Endothelial cell of umbilical vein (primary cell): ENCODE results near the gene FAM219B. TPM values are rescaled to one million over a fixed set of nuclear protein-coding genes. Genes with fewer than 3 reads are reported as not detected.

Experiments used
- BruUV-seq: library from RNA; stranded (reverse); fragments of 400-500 nt; replicated peaks from 2 replicates; lab custom pipeline; 2021; lab: Mats Ljungman, UMichigan
- CTCF ChIA-PET: fragments of 300-600, 350-600 bp; sonication (Branson Sonifier 250); formaldehyde crosslinking; loops from one replicate; lab custom pipeline; 2021; ENCODE audit warnings: antibody characterized with exemption, inconsistent platforms; lab: Charles Lee
- POLR2A ChIA-PET: fragments of 300-600, 350-600 bp; sonication (Branson Sonifier 250); formaldehyde crosslinking; loops from one replicate; lab custom pipeline; 2021; ENCODE audit warnings: antibody characterized with exemption, inconsistent platforms; lab: Charles Lee
- DNase-seq: peaks from one replicate; pipeline ENCODE4 v3.0.0-alpha.2; 2011; ENCODE audit warnings: low read depth, low spot score
- FAIRE-seq: peaks from 2 replicates; lab custom pipeline; 2011; peaks lifted over from hg19 to GRCh38; lab: Jason Lieb, UNC
- H2AFZ ChIP-seq: 2 replicates; pipeline ENCODE4 v1.6.0; 2012; ENCODE audit warnings: low read depth, low read length, control low read depth, inconsistent platforms
- H3K27ac ChIP-seq: 2 replicates; pipeline ENCODE4 v1.5.1; 2011; ENCODE audit warnings: low read depth, mild to moderate bottlenecking, control low read depth, low read length, moderate library complexity; ENCODE audit not compliant: insufficient read depth
- H3K27me3 ChIP-seq, 2 experiments: 2 replicates each; pipeline versions ENCODE4 v1.6.0 to v1.6.1; 2011; ENCODE audit warnings: low read length in 2 of 2, mixed read lengths in 1 of 2; ENCODE audit not compliant: control insufficient read depth in 2 of 2, insufficient read depth in 2 of 2
- H3K36me3 ChIP-seq, 2 experiments: 2 replicates in 1 of 2; 3 replicates in 1 of 2; pipeline ENCODE4 v1.5.1; 2011; ENCODE audit warnings: low read length in 2 of 2, mild to moderate bottlenecking in 1 of 2, moderate library complexity in 1 of 2; ENCODE audit not compliant: control insufficient read depth in 2 of 2, insufficient read depth in 2 of 2; ENCODE audit errors: extremely low read depth in 1 of 2
- H3K4me1 ChIP-seq: 3 replicates; pipeline ENCODE4 v1.5.1; 2011; ENCODE audit warnings: mild to moderate bottlenecking, low read length; ENCODE audit not compliant: control insufficient read depth, insufficient read depth; ENCODE audit errors: extremely low read depth
- H3K4me2 ChIP-seq: 2 replicates; pipeline ENCODE4 v1.6.1; 2011; ENCODE audit warnings: low read length, control low read depth, mixed read lengths; ENCODE audit not compliant: insufficient read depth
- H3K4me3 ChIP-seq, 3 experiments: fragments of 200-600 bp in 1 of 3; sonication (generic), shearing (Covaris generic) in 1 of 3; replicated peaks in 1 of 3; 2 replicates each; pipeline ENCODE4 v1.5.1; 2011 to 2016; ENCODE audit warnings: control low read depth in 3 of 3, low read length in 3 of 3, mild to moderate bottlenecking in 2 of 3, inconsistent platforms in 1 of 3, low read depth in 1 of 3, moderate library complexity in 1 of 3; ENCODE audit not compliant: insufficient read depth in 1 of 3
- H3K79me2 ChIP-seq: 2 replicates; pipeline ENCODE4 v1.6.0; 2012; ENCODE audit warnings: low read length, inconsistent platforms; ENCODE audit not compliant: control insufficient read depth, insufficient read depth
- H3K9ac ChIP-seq: replicated peaks from 2 replicates; pipeline ENCODE3; 2011; ENCODE audit warnings: low read length, control low read depth; ENCODE audit not compliant: insufficient read depth; ENCODE audit errors: extremely low read depth
- H3K9me1 ChIP-seq: replicated peaks from 3 replicates; pipeline ENCODE4 v1.6.0; 2011; ENCODE audit warnings: mild to moderate bottlenecking, low read length; ENCODE audit not compliant: control insufficient read depth, insufficient read depth; ENCODE audit errors: extremely low read depth
- H3K9me3 ChIP-seq: replicated peaks from 2 replicates; pipeline ENCODE4 v1.5.1; 2012; ENCODE audit warnings: low read length, inconsistent platforms; ENCODE audit not compliant: control insufficient read depth, insufficient read depth
- H4K20me1 ChIP-seq: replicated peaks from 2 replicates; pipeline ENCODE3; 2011; ENCODE audit warnings: mild to moderate bottlenecking, low read length; ENCODE audit not compliant: control insufficient read depth, insufficient read depth; ENCODE audit errors: extremely low read depth
- CTCF ChIP-seq, 2 donors: IDR thresholded peaks; 1 replicate in 1 of 2; 2 replicates in 1 of 2; pipeline ENCODE4 v1.5.1; 2011; ENCODE audit warnings: low read length in 2 of 2, mild to moderate bottlenecking in 2 of 2, moderate library complexity in 2 of 2, control low read depth in 1 of 2, inconsistent platforms in 1 of 2, low read depth in 1 of 2; ENCODE audit not compliant: insufficient read depth in 1 of 2; ENCODE audit errors: extremely low read depth in 1 of 2
- EZH2 ChIP-seq: IDR thresholded peaks from 2 replicates; pipeline ENCODE4 v1.6.1; 2012; ENCODE audit warnings: borderline replicate concordance, low read depth, mild to moderate bottlenecking, moderate library complexity, low read length, inconsistent platforms; ENCODE audit not compliant: severe bottlenecking
- FOS ChIP-seq: IDR thresholded peaks from 2 replicates; pipeline ENCODE4 v1.6.1; 2011; ENCODE audit warnings: mild to moderate bottlenecking, low read length, moderate library complexity, borderline replicate concordance; ENCODE audit not compliant: insufficient read depth
- GATA2 ChIP-seq: IDR thresholded peaks from 2 replicates; pipeline ENCODE4 v1.7.0; 2011; ENCODE audit warnings: low read depth, mild to moderate bottlenecking, moderate library complexity, mixed read lengths, low read length; ENCODE audit not compliant: insufficient read length, insufficient read depth
- JUN ChIP-seq: IDR thresholded peaks from 2 replicates; pipeline ENCODE4 v1.6.1; 2011; ENCODE audit warnings: borderline replicate concordance, low read depth; ENCODE audit not compliant: insufficient read length, insufficient read depth
- MYC ChIP-seq: IDR thresholded peaks from one replicate; pipeline ENCODE4 v1.6.1; 2011; ENCODE audit warnings: mild to moderate bottlenecking, low read depth, low read length
- POLR2A ChIP-seq: IDR thresholded peaks from 2 replicates; pipeline ENCODE4 v1.6.1; 2012; ENCODE audit warnings: low read depth, mild to moderate bottlenecking, control low read depth, low read length
- dilution Hi-C: fragments of 300-500 bp; cut with MboI; formaldehyde crosslinking; loops from one replicate; pipeline ENCODE4 v1.15.0; 2019; ENCODE audit warnings: low sequenced_read_pairs; ENCODE audit not compliant: extremely low pct_ligation_motif_present
- intact Hi-C: fragments of 100-400 bp; cut with micrococcal nuclease; formaldehyde crosslinking; loops from one replicate; pipeline ENCODE4 v1.10.0; 2022
- polyA plus RNA-seq, 4 experiments: library from polyadenylated mRNA; depleted of rRNA in 3 of 4; stranded (reverse) in 3 of 4; unstranded in 1 of 4; fragments of >200 nt; gene quantifications; 2 replicates each; pipeline versions ENCODE4 v1.2.1 to v1.2.3, GENCODE V29; 2011 to 2012; ENCODE audit warnings: missing spikeins in 1 of 4
- total RNA-seq: library from RNA; stranded (reverse); gene quantifications from 2 replicates; pipeline ENCODE4 v1.2.3, GENCODE V29; 2021

The FAM219B gene
- total and polyA plus RNA-seq, 2 donors (not counting 3 experiments of a cell fraction or from before 2014, with no cell fraction given): 57.7 to 73.0 TPM

GRCh38 chr15:74892931-74893330 is 13.7 kb downstream of the FAM219B start:
- H3K9me1 ChIP-seq: no peaks in the 10 kb centered on the region
- FAIRE-seq: no peak
- H3K79me2 ChIP-seq: peaks cover 6% of the 10 kb centered on the region
- ChIA-PET CTCF (interaction anchor here (0.5 to 2.8 kb wide), 2 partner anchors 9 to 19 kb away, joined by 3 to 17 read pairs; no protein-coding TSS in a partner anchor), POLR2A (no interaction called here)
- TF ChIP-seq EZH2 (no peak), CTCF (IDR thresholded peaks at IDR 0.05; ENCODE audit: extremely low read depth in 1 of 2, insufficient read depth in 1 of 2, low read depth in 1 of 2, low read length in 2 of 2) (no peak), GATA2 (no peak), FOS (no peak), JUN (no peak), MYC (no peak), POLR2A (no peak)
- no peak overlapping the region for H2AFZ ChIP-seq
- H3K4me3 ChIP-seq: no peak overlapping the region
- no peaks in the 10 kb centered on the region for H3K27me3 ChIP-seq
- dilution Hi-C loops: no loop called here
- intact Hi-C loops: no loop called here
- no TSS peak for BruUV-seq
- peaks cover 0 to 8% of the 10 kb centered on the region in 2 experiments for H3K36me3 ChIP-seq
- H3K27ac ChIP-seq: no peak overlapping the region
- H3K4me2 ChIP-seq: no peak overlapping the region
- DNase-seq: no peak
- H4K20me1 ChIP-seq: no peaks in the 10 kb centered on the region
- H3K9me3 ChIP-seq: no peaks in the 10 kb centered on the region
- H3K9ac ChIP-seq: no peak overlapping the region
- H3K4me1 ChIP-seq: peaks cover 12% of the 10 kb centered on the region
